NCI-H2227 (cell line): Measurements from ENCODE around the gene ZNF366.

Experiments used
- DNase-seq: peaks from one replicate; lab custom pipeline; 2025; ENCODE audit not compliant: unreplicated experiment; lab: John Stamatoyannopoulos, UW

The ZNF366 gene

GRCh38 chr5:72441862-72442540 lies 65.2 kb downstream of the ZNF366 start:
- no peak for DNase-seq

GRCh38 chr5:72441094-72441723 lies 66.0 kb downstream of the ZNF366 start:
- DNase-seq = no peak

GRCh38 chr5:72440207-72440638 lies 67.0 kb downstream of the ZNF366 start:
- DNase-seq = no peak

DNA sequence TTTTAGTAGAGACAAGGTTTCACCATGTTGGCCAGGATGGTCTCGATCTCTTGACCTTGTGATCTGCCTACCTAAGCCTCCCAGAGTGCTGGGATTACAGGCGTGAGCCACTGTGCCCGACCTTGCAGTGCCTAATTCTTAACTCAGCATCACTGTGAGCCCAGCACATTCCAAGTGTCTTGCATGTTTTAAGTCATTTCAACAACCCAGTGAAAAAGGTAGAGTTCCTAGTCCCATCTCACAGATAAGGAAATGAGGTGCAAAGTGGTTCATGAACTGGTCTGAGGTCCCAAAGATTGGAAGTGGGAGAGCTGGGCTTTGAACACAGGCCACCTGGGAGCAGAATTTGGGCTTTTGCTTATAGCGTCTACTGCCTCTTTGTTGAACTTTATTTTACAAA lies 68.0 kb downstream of the ZNF366 start:
- DNase-seq = no peak

DNA sequence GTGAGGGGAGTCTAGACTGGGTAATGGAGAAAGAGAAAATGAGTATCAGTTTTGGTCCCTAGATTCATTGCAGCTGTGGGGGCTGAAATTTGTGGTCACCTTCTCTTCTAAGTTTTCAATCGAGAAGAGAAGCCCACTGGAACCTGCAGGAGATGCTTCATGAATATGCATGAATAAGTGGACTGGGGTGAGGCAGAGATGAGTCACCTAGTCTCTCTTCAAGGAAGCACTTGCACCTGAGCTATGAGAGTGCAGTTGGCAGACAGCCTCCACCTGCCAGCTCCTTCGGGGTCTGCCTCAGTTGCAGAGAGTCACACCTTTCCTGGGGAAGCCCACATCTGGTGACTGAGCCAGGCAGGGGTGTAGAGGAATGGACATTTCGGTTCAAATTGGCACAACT lies 69.1 kb downstream of the ZNF366 start:
- no peak for DNase-seq

DNA sequence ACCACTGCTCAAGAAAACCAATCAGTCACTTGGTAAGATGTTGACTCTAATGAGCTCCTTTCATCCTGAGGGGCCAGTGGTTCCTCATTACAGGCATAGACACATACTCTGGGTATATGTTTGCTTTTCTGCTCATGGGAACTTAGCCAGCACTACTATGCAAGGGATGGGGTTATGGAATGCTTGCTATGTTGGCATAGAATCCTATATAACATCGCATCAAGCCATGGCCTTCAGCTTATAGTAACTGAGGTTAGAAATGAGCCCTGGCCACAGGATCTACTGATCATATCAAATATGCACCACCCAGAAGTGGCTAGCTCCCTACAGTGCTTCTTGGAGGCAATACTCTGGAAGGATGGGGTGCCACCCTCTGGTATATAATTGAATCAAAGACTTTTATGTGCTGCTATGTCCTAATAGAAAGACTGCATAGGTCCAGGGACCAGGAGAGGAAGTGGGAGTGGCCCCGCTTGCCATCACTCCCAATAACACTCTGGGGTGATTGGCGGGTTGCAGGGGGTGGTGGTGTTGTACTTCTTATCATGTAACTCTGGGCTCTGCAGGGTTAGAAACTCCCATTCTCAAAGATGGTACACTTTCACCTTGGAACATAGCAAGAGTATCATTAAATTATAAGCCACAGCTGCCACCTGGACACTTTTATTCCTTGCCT lies 70.3 kb downstream of the ZNF366 start:
- DNase-seq = no peak

DNA sequence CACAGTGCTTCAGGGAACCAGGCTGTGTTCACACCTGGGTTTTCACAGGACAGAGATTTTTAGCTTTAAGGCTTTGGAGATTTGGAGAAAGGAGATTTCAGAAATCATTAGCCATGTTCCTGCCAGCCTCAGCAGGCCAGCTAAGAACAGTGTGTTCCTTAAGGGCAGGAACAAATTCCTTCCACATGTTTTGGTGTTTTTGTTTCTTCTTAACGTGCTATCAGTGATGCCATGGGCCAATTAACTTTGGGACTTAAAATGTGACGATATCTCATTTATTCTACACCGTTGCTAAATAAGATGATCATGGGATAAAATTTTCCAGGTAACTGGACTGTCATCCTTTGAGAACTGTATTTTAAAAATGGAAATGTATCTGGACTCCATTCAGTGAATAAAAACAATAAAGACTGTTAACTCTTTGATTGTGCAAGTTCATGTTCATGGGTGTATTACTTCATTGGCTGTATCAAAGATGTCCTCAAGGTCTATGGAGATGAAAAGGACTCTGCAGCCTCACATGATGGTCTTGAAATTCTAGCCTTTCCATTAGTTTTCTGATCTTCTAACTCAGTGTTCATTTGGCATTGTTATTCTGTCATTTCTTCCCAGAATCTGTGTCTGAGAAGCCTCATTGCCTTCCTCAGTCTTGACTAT lies 72.3 kb downstream of the ZNF366 start:
- DNase-seq = no peak

GRCh38 chr5:72434056-72434780 lies 73.0 kb downstream of the ZNF366 start:
- DNase-seq = no peak

DNA sequence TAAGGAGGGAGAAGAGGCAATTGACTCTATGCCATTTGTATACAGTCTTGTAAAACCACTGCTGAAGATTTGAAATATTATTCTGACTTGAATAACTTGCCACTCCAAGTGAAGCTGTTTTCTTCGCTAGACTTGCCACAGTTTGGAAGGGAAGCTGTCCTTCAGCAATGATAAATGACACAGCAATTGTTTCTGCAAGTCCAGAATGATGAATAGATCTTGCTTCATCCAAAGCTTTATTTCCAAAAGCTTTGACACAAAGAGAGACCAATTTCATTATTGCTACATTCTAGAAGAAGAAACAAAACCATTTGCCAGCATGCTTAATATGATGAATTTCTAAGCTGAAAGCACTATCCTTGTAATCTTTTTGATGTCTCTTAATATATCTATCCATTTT lies 73.7 kb downstream of the ZNF366 start:
- no peak for DNase-seq

- no peak for DNase-seq
Observed at GRCh38 chr5:72428669-72429068, 78.5 kb downstream of the ZNF366 start.

DNA sequence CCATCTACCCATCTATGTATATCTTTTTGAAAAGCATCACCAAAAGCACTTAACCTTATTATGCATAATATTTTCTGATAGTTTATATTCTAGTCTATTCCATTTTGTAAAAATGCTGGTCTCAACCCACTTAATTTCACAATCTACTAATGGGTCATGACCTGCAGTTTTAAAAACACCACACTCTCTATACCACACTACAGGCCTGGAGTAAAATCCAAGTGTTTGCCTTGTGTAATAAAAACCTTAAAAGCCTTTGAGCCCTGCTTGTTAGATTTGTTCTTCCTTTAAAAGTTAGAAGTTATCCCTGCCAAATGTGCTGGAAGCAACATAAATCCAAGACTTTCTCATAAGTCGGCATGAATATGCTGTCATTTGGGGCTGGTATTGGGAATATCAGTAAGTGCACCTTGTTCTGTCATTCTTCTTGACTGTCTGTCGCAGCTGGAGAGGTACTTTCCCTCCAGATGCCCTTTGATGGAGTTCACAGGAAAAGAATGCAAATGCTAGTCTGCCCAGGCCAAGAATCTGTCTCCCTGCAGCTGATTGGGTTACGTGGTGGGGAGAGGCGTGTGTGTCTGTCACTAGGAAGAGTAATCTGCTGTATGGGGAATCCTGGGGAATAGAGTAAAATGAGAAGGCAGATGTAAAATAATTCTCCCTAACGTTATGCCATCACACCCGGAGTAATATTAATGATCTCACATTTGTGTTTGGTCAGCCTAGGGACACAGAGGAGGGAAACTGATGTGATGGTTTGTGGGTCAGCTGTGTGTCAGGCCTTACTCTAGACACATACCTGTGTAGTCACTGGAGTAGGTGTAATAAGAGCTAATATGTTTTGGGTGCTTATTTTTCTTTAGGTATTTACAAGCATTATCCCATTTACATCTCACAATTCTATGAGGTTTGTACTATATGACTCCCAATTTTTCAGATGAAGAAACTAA lies 79.4 kb downstream of the ZNF366 start:
- peak; percentile 2 for DNase-seq

DNA sequence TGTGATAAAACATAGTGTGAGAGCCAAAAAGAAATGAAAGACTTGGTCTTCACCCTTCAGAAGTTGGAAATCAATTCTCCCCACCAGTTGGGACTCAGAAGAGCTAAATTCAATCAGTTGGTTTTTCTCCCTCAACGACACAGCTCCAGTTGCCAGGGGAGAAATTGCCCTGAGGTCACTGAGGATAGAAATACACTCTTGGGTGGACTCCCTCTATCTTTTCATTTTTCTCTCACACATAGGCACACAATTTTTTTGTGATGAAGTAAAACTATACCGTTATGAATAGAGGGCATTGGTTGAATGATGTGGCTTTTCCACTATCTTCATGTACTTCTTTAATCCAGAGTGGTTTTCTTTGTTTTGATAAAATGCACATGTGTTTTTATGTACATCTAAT lies 80.2 kb downstream of the ZNF366 start:
- no peak for DNase-seq

DNA sequence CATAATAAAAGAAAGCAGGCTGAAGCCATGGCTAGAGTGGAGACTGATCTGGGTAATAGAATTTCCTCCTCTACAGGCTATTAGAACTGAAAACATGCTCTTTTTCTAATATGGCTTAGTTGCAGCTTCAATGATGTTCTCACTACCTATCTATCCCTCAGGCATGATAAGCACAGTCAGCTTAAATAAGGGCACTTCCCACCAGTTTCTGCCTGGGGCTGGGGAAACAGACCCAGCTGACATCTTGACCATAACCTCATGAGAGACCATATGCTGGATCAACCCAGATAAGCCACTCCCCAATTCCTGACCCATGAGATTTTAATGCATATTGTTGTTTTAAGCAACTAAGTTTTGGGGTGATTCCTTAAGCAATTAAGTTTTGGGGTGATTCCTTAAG lies 81.2 kb downstream of the ZNF366 start:
- no peak for DNase-seq

GRCh38 chr5:72418271-72418670 lies 88.9 kb downstream of the ZNF366 start:
- no peak for DNase-seq

DNA sequence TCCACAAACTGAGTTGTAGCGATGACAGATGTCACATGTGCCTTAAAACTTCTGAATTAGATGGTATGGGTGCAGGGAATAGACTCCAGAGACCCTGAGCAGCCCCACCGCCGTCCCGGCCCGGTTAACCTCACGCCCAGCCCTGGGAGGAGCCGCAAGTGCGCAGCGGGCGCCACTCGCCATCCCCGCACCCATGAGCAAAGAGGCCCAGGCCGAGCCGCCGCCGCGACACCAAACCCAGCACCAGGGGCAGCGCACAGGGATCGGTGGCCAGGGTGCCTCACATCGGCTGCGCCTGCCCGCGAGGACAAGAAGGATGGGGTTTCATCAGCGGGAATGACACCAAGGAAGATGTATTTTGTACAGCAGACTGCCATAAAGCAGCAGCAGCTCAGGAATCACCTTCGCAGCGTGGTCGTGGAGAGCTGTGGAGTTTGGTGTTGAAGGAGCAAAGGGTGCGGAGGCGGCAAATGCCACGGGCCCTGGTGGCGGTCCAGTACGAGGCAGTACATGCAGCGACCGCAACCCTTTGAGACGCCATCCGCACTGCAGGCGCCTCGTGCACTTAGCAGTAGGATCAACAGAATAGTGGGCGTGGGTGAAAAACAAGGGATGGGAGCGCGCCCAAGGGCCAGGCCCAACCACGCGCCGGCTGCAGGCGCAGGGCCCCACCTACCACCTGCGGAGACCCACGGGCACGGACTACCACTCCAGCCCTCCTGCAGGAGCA lies 89.7 kb downstream of the ZNF366 start:
- DNase-seq = no peak

GRCh38 chr5:72415616-72416325 lies 91.4 kb downstream of the ZNF366 start:
- DNase-seq = no peak

GRCh38 chr5:72412283-72413055 lies 94.7 kb downstream of the ZNF366 start:
- DNase-seq = no peak

DNA sequence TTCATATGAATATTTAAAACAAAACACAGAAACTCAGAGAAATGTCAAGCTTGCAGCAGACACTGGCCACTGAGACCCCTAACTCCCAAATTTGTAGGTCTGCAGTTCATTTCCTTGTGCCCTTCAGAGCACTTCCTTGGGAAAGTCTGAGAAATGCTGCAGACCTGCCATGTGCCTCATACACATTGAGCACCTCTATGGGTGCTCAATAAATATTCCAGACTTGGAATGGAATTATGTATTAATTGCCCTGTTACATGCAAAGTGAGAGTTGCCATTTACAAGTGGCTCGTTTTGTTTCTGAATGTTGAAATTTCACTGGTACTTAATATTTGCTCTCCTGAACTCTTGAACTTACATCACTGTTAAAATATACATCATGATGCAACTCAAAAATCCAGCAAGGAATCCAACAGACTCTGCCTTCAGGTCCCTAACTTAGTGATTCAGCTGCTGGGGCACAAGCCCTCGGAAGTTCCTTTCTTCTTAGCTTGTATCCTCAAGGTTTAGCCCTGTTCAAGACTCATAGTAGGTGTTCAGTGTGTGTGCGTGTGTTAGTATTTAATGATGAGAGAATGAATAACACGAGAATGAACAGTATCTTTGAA lies 96.4 kb downstream of the ZNF366 start:
- DNase-seq = no peak
